ENCODE data around the gene YAF2.

Gene YAF2

GRCh38 chr12:42141981-42142606, 96.0 kb downstream of the YAF2 start:
- DNase-seq: no peak

GRCh38 chr12:42140901-42141300, 97.1 kb downstream of the YAF2 start:
- DNase-seq: no peak

GRCh38 chr12:42135259-42135814, 102.7 kb downstream of the YAF2 start:
- no peak for DNase-seq

GRCh38 chr12:42130672-42131402, 107.2 kb downstream of the YAF2 start:
- no peak for DNase-seq

GRCh38 chr12:42129595-42130204, 108.3 kb downstream of the YAF2 start:
- no peak for DNase-seq

GRCh38 chr12:42128888-42129287, 109.2 kb downstream of the YAF2 start:
- no peak for DNase-seq

GRCh38 chr12:42128327-42128726, 109.7 kb downstream of the YAF2 start:
- DNase-seq: no peak

- no peak for DNase-seq
Observed at GRCh38 chr12:42126963-42127362, 111.1 kb downstream of the YAF2 start.

GRCh38 chr12:42125388-42125767, 112.7 kb downstream of the YAF2 start:
- no peak for DNase-seq

GRCh38 chr12:42124764-42125387, 113.2 kb downstream of the YAF2 start:
- no peak for DNase-seq

- no peak for DNase-seq
Observed at GRCh38 chr12:42119085-42119633, 118.9 kb downstream of the YAF2 start.

GRCh38 chr12:42118136-42118879, 119.7 kb downstream of the YAF2 start:
- no peak for DNase-seq

- no peak for DNase-seq
Observed at GRCh38 chr12:42109031-42109430, 129.0 kb downstream of the YAF2 start.

Measured in stimulated activated naive CD4-positive, alpha-beta T cell treated with Interleukin-2 at 50 U/mL for 16 hours (primary cell).